H9 (cell line): ENCODE measurements around the gene MAP7. TPM values are rescaled to one million over a fixed set of nuclear protein-coding genes. Genes with fewer than 3 reads are reported as not detected.

Experiments
- DNase-seq: peaks from one replicate; pipeline ENCODE4 v3.0.0-alpha.2; 2017
- H2AFZ ChIP-seq: one replicate; pipeline ENCODE4 v1.6.1; 2013; ENCODE audit warnings: mild to moderate bottlenecking, low read length, control low read depth, moderate library complexity
- H2AK5ac ChIP-seq: 2 replicates; pipeline ENCODE4 v1.6.1; 2013; ENCODE audit warnings: low read length, control low read depth, mixed read lengths; ENCODE audit not compliant: insufficient read length
- H2BK120ac ChIP-seq: one replicate; pipeline ENCODE4 v1.6.1; 2013; ENCODE audit warnings: low read depth, mild to moderate bottlenecking, low read length, control low read depth, inconsistent platforms; ENCODE audit not compliant: poor library complexity, severe bottlenecking
- H2BK12ac ChIP-seq: 2 replicates; pipeline ENCODE4 v1.6.1; 2013; ENCODE audit warnings: low read length, control low read depth, mixed read lengths, low read depth; ENCODE audit not compliant: insufficient read length
- H2BK15ac ChIP-seq: 2 replicates; pipeline ENCODE4 v1.6.1; 2013; ENCODE audit warnings: low read depth, low read length, control low read depth
- H2BK20ac ChIP-seq: one replicate; pipeline ENCODE4 v1.6.1; 2013; ENCODE audit warnings: low read depth, mild to moderate bottlenecking, low read length, control low read depth, inconsistent platforms; ENCODE audit not compliant: poor library complexity, severe bottlenecking
- H2BK5ac ChIP-seq: 2 replicates; pipeline ENCODE4 v1.6.1; 2013; ENCODE audit warnings: low read length, control low read depth, mixed read lengths; ENCODE audit not compliant: insufficient read length
- H3K14ac ChIP-seq: 2 replicates; pipeline ENCODE4 v1.6.1; 2013; ENCODE audit warnings: low read length, control low read depth; ENCODE audit not compliant: insufficient read depth
- H3K18ac ChIP-seq: 2 replicates; pipeline ENCODE4 v1.6.1; 2013; ENCODE audit warnings: low read depth, mild to moderate bottlenecking, mixed read lengths, low read length, control low read depth; ENCODE audit not compliant: insufficient read length
- H3K23ac ChIP-seq: 2 replicates; pipeline ENCODE4 v1.6.1; 2013; ENCODE audit warnings: low read length, control low read depth, mixed read lengths, low read depth; ENCODE audit not compliant: insufficient read length
- H3K23me2 ChIP-seq: 2 replicates; pipeline ENCODE4 v1.6.1; 2013; ENCODE audit warnings: low read depth, mild to moderate bottlenecking, mixed read lengths, low read length, control low read depth; ENCODE audit not compliant: insufficient read length, poor library complexity, severe bottlenecking
- H3K27ac ChIP-seq: 2 replicates; pipeline ENCODE4 v1.5.1; 2013; ENCODE audit warnings: low read length, control low read depth, mixed read lengths, low read depth; ENCODE audit not compliant: insufficient read length
- H3K27me3 ChIP-seq: 2 replicates; pipeline ENCODE4 v1.6.1; 2013; ENCODE audit warnings: low read length, control low read depth, inconsistent platforms; ENCODE audit not compliant: insufficient read depth
- H3K4ac ChIP-seq: 2 replicates; pipeline ENCODE4 v1.6.1; 2013; ENCODE audit warnings: low read depth, mild to moderate bottlenecking, control low read depth, inconsistent platforms, low read length, moderate library complexity
- H3K4me1 ChIP-seq: 2 replicates; pipeline ENCODE4 v1.6.1; 2013; ENCODE audit warnings: low read length, control low read depth, inconsistent platforms; ENCODE audit not compliant: insufficient read depth
- H3K4me2 ChIP-seq: 2 replicates; pipeline ENCODE4 v1.6.1; 2013; ENCODE audit warnings: low read length, control low read depth, mixed read lengths; ENCODE audit not compliant: insufficient read length, insufficient read depth
- H3K56ac ChIP-seq: 2 replicates; pipeline ENCODE4 v1.6.1; 2013; ENCODE audit warnings: low read depth, mild to moderate bottlenecking, mixed read lengths, low read length, control low read depth; ENCODE audit not compliant: insufficient read length
- H3K79me1 ChIP-seq: 2 replicates; pipeline ENCODE4 v1.6.1; 2013; ENCODE audit warnings: low read depth, mild to moderate bottlenecking, moderate library complexity, low read length, control low read depth, inconsistent platforms; ENCODE audit not compliant: insufficient read depth, poor library complexity, severe bottlenecking
- H3K79me2 ChIP-seq: 2 replicates; pipeline ENCODE4 v1.6.1; 2013; ENCODE audit warnings: low read length, control low read depth, inconsistent platforms; ENCODE audit not compliant: insufficient read depth
- H3K9ac ChIP-seq: 2 replicates; pipeline ENCODE4 v1.6.1; 2013; ENCODE audit warnings: low read length, control low read depth, mixed read lengths; ENCODE audit not compliant: insufficient read length; ENCODE audit errors: extremely low read depth
- H3K9me3 ChIP-seq: one replicate; pipeline ENCODE4 v1.6.1; 2013; ENCODE audit warnings: low read depth, low read length, inconsistent platforms; ENCODE audit not compliant: control insufficient read depth
- H3T11ph ChIP-seq: one replicate; pipeline ENCODE4 v1.6.1; 2013; ENCODE audit warnings: mild to moderate bottlenecking, low read length, control low read depth, inconsistent platforms
- H4K20me1 ChIP-seq: one replicate; pipeline ENCODE4 v1.6.1; 2013; ENCODE audit not compliant: control insufficient read depth, insufficient read length, insufficient read depth
- H4K5ac ChIP-seq: 2 replicates; pipeline ENCODE4 v1.6.1; 2013; ENCODE audit warnings: low read depth, mild to moderate bottlenecking, mixed read lengths, low read length, control low read depth; ENCODE audit not compliant: insufficient read length
- H4K8ac ChIP-seq: replicated peaks from 2 replicates; pipeline ENCODE4 v1.6.1; 2013; ENCODE audit warnings: low read length, control low read depth, mixed read lengths, low read depth; ENCODE audit not compliant: insufficient read length
- H4K91ac ChIP-seq: 2 replicates; pipeline ENCODE4 v1.6.1; 2013; ENCODE audit warnings: low read depth, mild to moderate bottlenecking, moderate library complexity, mixed read lengths, low read length, control low read depth; ENCODE audit not compliant: insufficient read length
- H3K27ac Mint-ChIP-seq, 3 experiments: 2 replicates in 2 of 3; 3 replicates in 1 of 3; pipeline ENCODE4 v1.8.0; 2020 to 2021; ENCODE audit warnings: mixed read lengths in 3 of 3, mild to moderate bottlenecking in 1 of 3, moderate library complexity in 1 of 3
- H3K27me3 Mint-ChIP-seq: 2 replicates; pipeline ENCODE4 v1.8.0; 2021; ENCODE audit warnings: low read depth, mild to moderate bottlenecking, moderate library complexity, mixed read lengths
- H3K36me3 Mint-ChIP-seq, 3 experiments: 2 replicates in 2 of 3; 3 replicates in 1 of 3; pipeline ENCODE4 v1.8.0; 2020 to 2021; ENCODE audit warnings: low read depth in 3 of 3, mixed read lengths in 3 of 3; ENCODE audit not compliant: insufficient read depth in 1 of 3
- H3K4me1 Mint-ChIP-seq, 2 experiments: 2 replicates each; pipeline ENCODE4 v1.8.0; 2020; ENCODE audit warnings: mixed read lengths in 2 of 2
- H3K4me3 Mint-ChIP-seq, 2 experiments: 2 replicates in 1 of 2; 3 replicates in 1 of 2; pipeline ENCODE4 v1.8.0; 2020 to 2021; ENCODE audit warnings: mild to moderate bottlenecking in 2 of 2, mixed read lengths in 2 of 2, moderate library complexity in 1 of 2
- H3K9me3 Mint-ChIP-seq, 2 experiments: 2 replicates in 1 of 2; 3 replicates in 1 of 2; pipeline ENCODE4 v1.8.0; 2020; ENCODE audit warnings: mild to moderate bottlenecking in 2 of 2, mixed read lengths in 2 of 2, moderate library complexity in 1 of 2
- WGBS: extraction: QIAGEN DNeasy Blood & Tissue Kit; methylation state at CpG from one replicate; pipeline ENCODE4 v1.1.7; 2013; ENCODE audit warnings: missing lambda C conversion rate, low lambda C conversion rate, mixed read lengths; ENCODE audit not compliant: insufficient read length; ENCODE audit errors: extremely low coverage; 5-methylcytosine and 5-hydroxymethylcytosine counted together
- total RNA-seq: library from RNA; stranded (reverse); gene quantifications from 2 replicates; pipeline ENCODE4 v1.2.1, GENCODE V29; 2021
- TF ChIP-seq, protein P1 (sequence below): fragments of 200-600 bp; sonication (generic); conservative IDR thresholded peaks from 3 replicates; pipeline ENCODE4 v1.8.0; 2021; ENCODE audit warnings: antibody characterized with exemption, mild to moderate bottlenecking

Gene MAP7
- total RNA-seq, 1 experiment from 2014 or later, result 51.1 TPM

DNA sequence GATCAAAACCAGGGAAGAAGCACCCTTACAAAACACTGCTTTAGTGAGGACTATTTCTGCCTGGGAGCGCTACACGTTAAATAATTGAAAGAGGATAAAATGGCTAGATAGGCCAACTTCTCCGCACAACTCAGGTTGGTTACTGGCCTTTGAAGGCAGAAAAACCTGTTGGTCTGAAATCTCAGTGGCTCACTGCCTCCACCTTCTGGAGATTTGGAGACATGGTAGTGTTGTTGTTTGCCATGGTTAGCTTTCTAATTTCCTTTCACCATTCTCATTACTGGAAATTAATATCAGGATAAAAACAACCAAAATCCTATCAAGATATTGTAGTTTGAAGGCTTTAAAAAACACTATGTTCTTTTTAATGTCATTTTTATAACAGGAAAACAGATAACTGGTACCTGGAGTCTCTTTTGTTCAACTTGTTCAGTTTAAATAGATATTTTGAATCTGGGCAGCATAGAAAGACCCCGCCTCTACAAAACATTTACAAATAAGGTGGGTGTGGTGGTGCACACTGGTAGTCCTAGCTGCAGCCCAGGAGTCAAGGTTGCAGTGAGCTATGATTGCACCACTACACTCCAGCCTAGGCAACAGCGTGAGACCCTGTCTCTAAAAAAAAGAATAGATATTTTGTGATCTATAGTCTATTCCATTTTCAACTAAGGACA is 233.1 kb downstream of the MAP7 start:
- Mint-ChIP-seq H3K4me1 (peaks cover 0 to 2% of the 10 kb centered on the region in 2 experiments; a peak in 1 of 4 replicates), H3K4me3 (no peak overlapping the region), H3K36me3 (no peaks in the 10 kb centered on the region), H3K27ac (no peak overlapping the region), H3K9me3 (no peaks in the 10 kb centered on the region), H3K27me3 (no peaks in the 10 kb centered on the region; the same call in 1 of the 2 replicates)
- Histone ChIP-seq H3K27ac (no peak overlapping the region), H3K56ac (no peak overlapping the region), H4K5ac (no peak overlapping the region), H4K91ac (no peak overlapping the region), H2BK5ac (no peak overlapping the region), H2AFZ (no peak overlapping the region), H4K20me1 (no peaks in the 10 kb centered on the region), H3K4me2 (no peak overlapping the region), H3K4ac (no peak overlapping the region), H3T11ph (no peak overlapping the region), H3K14ac (no peak overlapping the region), H3K18ac (no peak overlapping the region), H2BK20ac (no peak overlapping the region), H3K23me2 (no peaks in the 10 kb centered on the region), H3K27me3 (no peaks in the 10 kb centered on the region), H2BK15ac (no peak overlapping the region), H3K4me1 (no peaks in the 10 kb centered on the region), H4K8ac (no peak overlapping the region), H3K79me1 (no peaks in the 10 kb centered on the region), H2BK120ac (no peak overlapping the region), H3K9me3 (no peaks in the 10 kb centered on the region), H3K79me2 (no peaks in the 10 kb centered on the region), H3K9ac (no peak overlapping the region), H2BK12ac (no peak overlapping the region), H3K23ac (no peak overlapping the region), H2AK5ac (no peak overlapping the region)
- WGBS, result no CpG with 5 or more reads among the region's 5 CpGs
- peak; percentile 58 for DNase-seq
- TF ChIP-seq, protein P1, sequence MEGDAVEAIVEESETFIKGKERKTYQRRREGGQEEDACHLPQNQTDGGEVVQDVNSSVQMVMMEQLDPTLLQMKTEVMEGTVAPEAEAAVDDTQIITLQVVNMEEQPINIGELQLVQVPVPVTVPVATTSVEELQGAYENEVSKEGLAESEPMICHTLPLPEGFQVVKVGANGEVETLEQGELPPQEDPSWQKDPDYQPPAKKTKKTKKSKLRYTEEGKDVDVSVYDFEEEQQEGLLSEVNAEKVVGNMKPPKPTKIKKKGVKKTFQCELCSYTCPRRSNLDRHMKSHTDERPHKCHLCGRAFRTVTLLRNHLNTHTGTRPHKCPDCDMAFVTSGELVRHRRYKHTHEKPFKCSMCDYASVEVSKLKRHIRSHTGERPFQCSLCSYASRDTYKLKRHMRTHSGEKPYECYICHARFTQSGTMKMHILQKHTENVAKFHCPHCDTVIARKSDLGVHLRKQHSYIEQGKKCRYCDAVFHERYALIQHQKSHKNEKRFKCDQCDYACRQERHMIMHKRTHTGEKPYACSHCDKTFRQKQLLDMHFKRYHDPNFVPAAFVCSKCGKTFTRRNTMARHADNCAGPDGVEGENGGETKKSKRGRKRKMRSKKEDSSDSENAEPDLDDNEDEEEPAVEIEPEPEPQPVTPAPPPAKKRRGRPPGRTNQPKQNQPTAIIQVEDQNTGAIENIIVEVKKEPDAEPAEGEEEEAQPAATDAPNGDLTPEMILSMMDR, result peak; percentile 81
